Right lobe of liver (tissue), 4 donors: ENCODE measurements around the gene ZNF800.

Experiments
- CTCF ChIP-seq, 4 donors: fragments of 200-600 bp in 3 of 4; fragments of 450-650 bp in 1 of 4; IDR thresholded peaks; one replicate each; pipeline versions ENCODE4 v1.5.1 to v1.8.0; 2016 to 2022; ENCODE audit warnings: antibody characterized with exemption in 4 of 4, mild to moderate bottlenecking in 2 of 4
- POLR2A ChIP-seq: fragments of 450-650 bp; IDR thresholded peaks from one replicate; pipeline ENCODE4 v1.6.1; 2017; ENCODE audit warnings: antibody characterized with exemption, mild to moderate bottlenecking
- donor health status: DM: no; HTN: no; CAD: no.
- donor health status: DM: no; HTN: no; CAD: no.
- donor health status: DM: no; HTN: yes; CAD: no.

GRCh38 chr7:127362364-127363027 is 30.0 kb downstream of the ZNF800 start:
- no peak for TF ChIP-seq POLR2A
- TF ChIP-seq CTCF (IDR thresholded peaks at IDR 0.05), result no peak
